Measurements from ENCODE around the gene PANX3.
A peak's percentile ranks its signal among the peaks of the same experiment; 100 is the strongest.

Gene PANX3

GRCh38 chr11:124658986-124659385, 47.8 kb downstream of the PANX3 start:
- DNase-seq: no peak

DNA sequence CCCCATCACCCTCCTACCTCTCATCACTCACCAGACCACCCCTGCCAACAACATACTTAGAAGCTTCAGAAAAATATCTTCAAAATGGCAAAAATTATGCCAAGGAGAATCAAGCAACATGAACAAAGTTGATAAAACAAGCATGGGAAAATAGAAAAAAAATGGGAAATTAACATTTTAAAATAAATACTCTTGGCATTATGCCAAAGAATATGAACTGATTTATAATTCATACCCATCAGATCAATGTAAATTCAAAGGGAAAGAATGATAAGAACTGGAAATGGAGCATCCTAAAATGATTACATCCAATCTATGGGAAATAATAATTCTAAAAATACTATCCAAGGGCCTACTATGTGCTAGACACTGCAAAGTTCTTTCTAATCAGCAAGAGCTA, 50.3 kb downstream of the PANX3 start:
- no peak for DNase-seq

- DNase-seq: no peak
Observed at GRCh38 chr11:124662106-124662505, 50.9 kb downstream of the PANX3 start.

- DNase-seq: no peak
Observed at GRCh38 chr11:124663861-124664260, 52.6 kb downstream of the PANX3 start.

GRCh38 chr11:124667601-124668000, 56.4 kb downstream of the PANX3 start:
- no peak for DNase-seq

GRCh38 chr11:124669193-124669592, 58.0 kb downstream of the PANX3 start:
- DNase-seq: peak in 4 of 5 donors; percentile 7 to 48 (median 36)

Measured in T-helper 1 cell (primary cell).